Cardiac muscle cell (in vitro differentiated cells and primary cell): Measurements from ENCODE around the gene BCAS3. TPM values are rescaled to one million over a fixed set of nuclear protein-coding genes. Genes with fewer than 3 reads are reported as not detected.
A peak's percentile ranks its signal among the peaks of the same experiment; 100 is the strongest.
"Not testable (repeated sequence)": the region's sequence is repeated elsewhere in the genome, so short reads cannot be mapped to it uniquely, and the experiment has no call there.

Source experiments
- DNase-seq, 2 donors: peaks; one replicate each; pipeline versions ENCODE4 v3.0.0 to v3.0.0-alpha.2; 2010 to 2017; ENCODE audit warnings: low read depth in 1 of 2, low spot score in 1 of 2
- H3K27ac ChIP-seq: fragments of 200-600 bp; sonication (generic); 2 replicates; pipeline ENCODE4 v1.5.1; 2016
- H3K27me3 ChIP-seq: fragments of 200-600 bp; sonication (generic); 2 replicates; pipeline ENCODE4 v1.6.0; 2016; ENCODE audit warnings: control low read depth
- H3K36me3 ChIP-seq: fragments of 200-600 bp; sonication (generic); 2 replicates; pipeline ENCODE4 v1.5.1; 2016; ENCODE audit warnings: control low read depth
- H3K4me1 ChIP-seq: fragments of 200-600 bp; sonication (generic); 2 replicates; pipeline ENCODE4 v1.8.1; 2017; ENCODE audit warnings: low read depth, mild to moderate bottlenecking, mixed run types
- H3K4me3 ChIP-seq: fragments of 200-600 bp; sonication (generic); 2 replicates; pipeline ENCODE4 v1.5.1; 2016; ENCODE audit warnings: mild to moderate bottlenecking
- H3K9me3 ChIP-seq: fragments of 200-600 bp; sonication (generic); 2 replicates; pipeline ENCODE4 v1.5.1; 2017; ENCODE audit warnings: low read depth, mild to moderate bottlenecking, control low read depth
- polyA plus RNA-seq: library from polyadenylated mRNA; unstranded; fragments of >200 nt; fragmentation: Nextera tagmentation; extraction: Ambion mirVana; gene quantifications from 2 replicates; pipeline ENCODE4 v1.2.1, GENCODE V29; 2016
- total RNA-seq: library from RNA; depleted of rRNA; stranded (reverse); fragments of >200 nt; gene quantifications from 2 replicates; pipeline ENCODE4 v1.2.3, GENCODE V29; 2016
- TF ChIP-seq, protein P1 (sequence below): IDR thresholded peaks from 2 replicates; pipeline ENCODE4 v1.5.1; 2012; ENCODE audit warnings: low read depth, mild to moderate bottlenecking, low read length

The BCAS3 gene
- total and polyA plus RNA-seq, 2 experiments from 2014 or later: 36.5 to 39.6 TPM

DNA sequence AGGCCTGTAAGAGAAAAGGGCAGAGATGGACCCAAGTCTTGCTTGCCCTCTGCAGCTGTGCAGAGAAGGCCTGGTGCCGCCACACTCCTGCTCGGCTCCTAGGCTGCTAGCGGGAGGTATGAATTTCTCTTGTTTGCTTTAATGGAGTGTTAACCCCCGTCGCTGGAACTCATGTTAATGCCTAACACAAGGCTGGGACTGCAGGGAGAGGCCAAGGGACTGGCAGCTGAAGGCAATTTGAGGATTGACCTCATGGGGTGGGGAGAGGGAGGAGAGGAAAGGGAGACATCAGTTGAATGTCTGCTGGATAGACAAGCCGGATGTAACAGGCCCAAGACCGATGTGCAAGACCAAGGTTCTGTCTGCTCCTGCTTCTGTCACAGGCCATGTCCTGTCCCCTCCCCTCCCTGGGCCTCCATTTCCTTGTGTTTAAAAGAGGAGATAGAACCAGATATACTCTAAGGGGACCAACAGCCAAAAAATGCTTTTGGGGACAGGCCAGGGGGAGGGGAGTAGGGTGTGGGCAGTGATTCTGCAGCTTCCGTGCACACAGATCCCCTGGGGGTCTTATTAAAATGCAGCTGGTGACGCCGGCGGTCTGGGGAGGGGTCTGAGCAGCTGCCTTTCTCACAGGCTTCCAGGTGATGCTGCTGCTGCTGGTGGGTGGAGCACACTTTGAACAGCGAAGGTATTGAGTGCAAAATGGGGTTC lies 675.3 kb downstream of the BCAS3 start:
- no peak overlapping the region for H3K27ac ChIP-seq

GRCh38 chr17:61353615-61354014 lies 676.0 kb downstream of the BCAS3 start:
- no peaks in the 10 kb centered on the region for H3K9me3 ChIP-seq
- H3K27me3 ChIP-seq: no peaks in the 10 kb centered on the region
- no peaks in the 10 kb centered on the region for H3K36me3 ChIP-seq
- TF ChIP-seq, protein P1, sequence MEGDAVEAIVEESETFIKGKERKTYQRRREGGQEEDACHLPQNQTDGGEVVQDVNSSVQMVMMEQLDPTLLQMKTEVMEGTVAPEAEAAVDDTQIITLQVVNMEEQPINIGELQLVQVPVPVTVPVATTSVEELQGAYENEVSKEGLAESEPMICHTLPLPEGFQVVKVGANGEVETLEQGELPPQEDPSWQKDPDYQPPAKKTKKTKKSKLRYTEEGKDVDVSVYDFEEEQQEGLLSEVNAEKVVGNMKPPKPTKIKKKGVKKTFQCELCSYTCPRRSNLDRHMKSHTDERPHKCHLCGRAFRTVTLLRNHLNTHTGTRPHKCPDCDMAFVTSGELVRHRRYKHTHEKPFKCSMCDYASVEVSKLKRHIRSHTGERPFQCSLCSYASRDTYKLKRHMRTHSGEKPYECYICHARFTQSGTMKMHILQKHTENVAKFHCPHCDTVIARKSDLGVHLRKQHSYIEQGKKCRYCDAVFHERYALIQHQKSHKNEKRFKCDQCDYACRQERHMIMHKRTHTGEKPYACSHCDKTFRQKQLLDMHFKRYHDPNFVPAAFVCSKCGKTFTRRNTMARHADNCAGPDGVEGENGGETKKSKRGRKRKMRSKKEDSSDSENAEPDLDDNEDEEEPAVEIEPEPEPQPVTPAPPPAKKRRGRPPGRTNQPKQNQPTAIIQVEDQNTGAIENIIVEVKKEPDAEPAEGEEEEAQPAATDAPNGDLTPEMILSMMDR: no peak
- H3K27ac ChIP-seq: no peak overlapping the region
- H3K4me3 ChIP-seq: no peak overlapping the region
- peaks cover 38% of the 10 kb centered on the region for H3K4me1 ChIP-seq
- DNase-seq: no peak

More for the DNA sequence above, 675.3 kb downstream of the BCAS3 start:
- Histone ChIP-seq H3K27me3 (no peaks in the 10 kb centered on the region), H3K36me3 (no peaks in the 10 kb centered on the region), H3K4me1 (peaks cover 38% of the 10 kb centered on the region), H3K4me3 (no peak overlapping the region), H3K9me3 (no peaks in the 10 kb centered on the region)
- DNase-seq: no peak
- TF ChIP-seq, protein P1: no peak

DNA sequence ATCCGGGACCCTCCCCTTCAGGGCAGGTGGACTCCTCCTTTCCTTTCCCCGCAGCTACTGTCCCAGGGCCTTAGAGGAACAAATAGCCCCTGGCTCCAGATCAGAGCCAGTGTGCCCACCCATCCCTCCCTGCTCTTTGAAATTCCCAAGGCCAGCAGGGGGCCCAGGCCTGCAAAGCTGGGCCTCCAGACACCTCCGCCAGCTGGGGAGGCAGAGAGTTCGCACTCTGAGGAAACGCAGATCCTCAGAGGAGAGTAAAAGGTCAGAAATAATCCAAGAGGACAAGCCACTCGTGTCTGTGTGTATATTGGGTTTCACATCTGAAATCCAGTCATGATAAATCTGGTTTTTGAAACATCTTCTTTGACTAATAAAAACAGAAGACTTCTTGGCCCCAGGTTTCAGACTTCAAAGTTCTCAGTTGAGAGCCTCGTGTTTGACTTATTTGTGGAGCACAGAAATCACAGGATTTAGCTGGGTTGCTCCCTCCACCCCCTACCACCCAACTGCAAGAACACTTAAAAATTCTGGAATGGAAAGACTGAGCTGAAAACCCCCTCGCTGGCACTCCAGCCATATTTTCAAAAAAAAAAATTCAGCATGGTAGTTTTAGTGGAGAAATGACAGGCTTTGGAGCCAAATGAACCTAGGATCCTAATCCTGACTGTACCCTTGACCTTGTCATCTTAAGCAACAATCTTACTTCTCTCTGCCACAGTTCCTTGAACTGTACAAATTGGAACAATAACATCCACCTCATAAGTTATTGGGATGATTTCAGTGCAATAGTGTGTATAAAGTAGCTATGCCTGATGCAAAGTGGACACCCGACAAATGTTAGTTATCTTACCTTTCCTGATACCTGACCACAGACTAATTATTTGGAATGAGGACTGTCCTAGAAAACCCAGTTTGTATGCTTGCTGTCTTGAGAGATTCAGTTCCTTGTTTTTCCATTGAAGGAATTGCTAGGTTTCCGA lies 677.5 kb downstream of the BCAS3 start:
- no peak overlapping the region for H3K27ac ChIP-seq
- H3K4me1 ChIP-seq: peaks cover 38% of the 10 kb centered on the region
- H3K36me3 ChIP-seq: no peaks in the 10 kb centered on the region
- H3K4me3 ChIP-seq: no peak overlapping the region
- peak in 1 of 2 donors; percentile 45 for DNase-seq
- no peaks in the 10 kb centered on the region for H3K27me3 ChIP-seq
- TF ChIP-seq, protein P1: no peak
- H3K9me3 ChIP-seq: no peaks in the 10 kb centered on the region

DNA sequence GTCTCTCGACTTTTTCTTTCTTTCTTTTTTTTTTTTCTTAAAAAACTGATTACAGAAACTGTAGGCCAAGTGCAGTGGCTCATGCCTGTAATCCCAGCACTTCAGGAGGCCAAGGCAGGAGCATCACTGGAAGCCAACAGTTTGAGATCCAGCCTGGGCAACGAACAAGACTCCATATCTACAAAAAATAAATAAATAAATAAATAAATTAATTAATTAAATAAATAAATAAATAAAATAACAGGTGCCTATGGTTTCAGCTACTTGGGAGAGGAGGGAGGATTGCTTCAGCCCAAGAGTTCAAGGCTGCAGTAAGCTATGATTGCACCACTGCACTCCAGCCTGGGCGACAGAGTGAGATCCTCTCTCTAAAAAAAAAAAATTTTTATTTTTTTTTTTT lies 679.4 kb downstream of the BCAS3 start:
- H3K36me3 ChIP-seq, DNase-seq, H3K9me3 ChIP-seq, H3K27me3 ChIP-seq, H3K4me3 ChIP-seq, H3K27ac ChIP-seq: not testable (repeated sequence)
- H3K4me1 ChIP-seq: peaks cover 24% of the 10 kb centered on the region

- H3K4me1 ChIP-seq: peaks cover 16% of the 10 kb centered on the region
- not testable (repeated sequence) for H3K9me3 ChIP-seq, H3K4me3 ChIP-seq, H3K27ac ChIP-seq, H3K27me3 ChIP-seq, DNase-seq, H3K36me3 ChIP-seq
Measured at GRCh38 chr17:61359513-61359912, 681.9 kb downstream of the BCAS3 start.

DNA sequence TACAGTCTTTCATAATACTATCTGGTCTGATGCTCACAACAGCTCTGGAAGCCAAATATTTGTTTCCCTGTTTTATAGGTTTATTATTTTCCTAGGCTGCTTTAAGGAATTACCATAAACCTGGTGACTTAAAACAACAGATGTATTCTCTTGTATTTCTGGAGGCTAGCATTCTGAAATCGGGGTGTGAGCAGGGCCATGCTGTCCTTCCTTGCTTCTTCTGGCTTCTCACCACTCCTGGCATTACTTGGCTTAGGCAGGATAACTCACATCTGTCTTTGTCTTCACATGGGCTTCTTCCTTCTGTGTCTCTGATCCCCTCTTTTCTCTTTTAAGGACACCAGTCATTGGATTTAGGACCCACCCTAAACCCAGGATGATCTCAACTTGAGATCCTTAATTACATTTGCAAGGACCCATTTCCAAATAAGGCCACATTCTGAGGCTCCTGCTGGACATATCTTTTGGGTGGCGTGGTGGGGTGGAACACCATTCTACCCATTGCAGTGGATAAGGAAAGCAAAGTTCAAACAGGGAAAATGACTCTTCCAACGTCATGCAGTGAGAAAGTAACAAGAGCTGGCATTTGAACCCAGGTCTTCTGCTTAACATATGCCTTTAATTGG lies 682.8 kb downstream of the BCAS3 start:
- H3K4me3 ChIP-seq: no peak overlapping the region
- no peaks in the 10 kb centered on the region for H3K9me3 ChIP-seq
- no peak overlapping the region for H3K27ac ChIP-seq
- H3K27me3 ChIP-seq: no peaks in the 10 kb centered on the region
- peaks cover 7% of the 10 kb centered on the region for H3K4me1 ChIP-seq
- no peaks in the 10 kb centered on the region for H3K36me3 ChIP-seq
- no peak for DNase-seq
- TF ChIP-seq, protein P1: no peak
